ENCODE data around the gene PDE6H.

Gene PDE6H

GRCh38 chr12:14931791-14932560 is 40.9 kb upstream of the PDE6H start:
- no peak for DNase-seq (ENCODE audit: low read depth)
- TF ChIP-seq CTCF (IDR thresholded peaks at IDR 0.05; ENCODE audit: control insufficient read depth, insufficient read depth, low read depth, low read length, missing control alignments), result no peak
- no peak overlapping the region for H3K4me3 ChIP-seq (ENCODE audit: control insufficient read depth, low read depth, low read length)

GRCh38 chr12:14934511-14934910 is 38.3 kb upstream of the PDE6H start:
- TF ChIP-seq CTCF (IDR thresholded peaks at IDR 0.05; ENCODE audit: control insufficient read depth, insufficient read depth, low read depth, low read length, missing control alignments), result no peak
- DNase-seq (ENCODE audit: low read depth), result no peak

GRCh38 chr12:14935031-14935430 is 37.8 kb upstream of the PDE6H start:
- no peak for DNase-seq (ENCODE audit: low read depth)
- H3K4me3 ChIP-seq (ENCODE audit: control insufficient read depth, low read depth, low read length), result no peak overlapping the region
- no peak for TF ChIP-seq CTCF (IDR thresholded peaks at IDR 0.05; ENCODE audit: control insufficient read depth, insufficient read depth, low read depth, low read length, missing control alignments)

More at GRCh38 chr12:14934511-14934910, 38.3 kb upstream of the PDE6H start:
- H3K4me3 ChIP-seq (ENCODE audit: control insufficient read depth, low read depth, low read length), result no peak overlapping the region

GRCh38 chr12:14936224-14936861 is 36.5 kb upstream of the PDE6H start:
- TF ChIP-seq CTCF (IDR thresholded peaks at IDR 0.05; ENCODE audit: control insufficient read depth, insufficient read depth, low read depth, low read length, missing control alignments), result peak; percentile 22
- no peak overlapping the region for H3K4me3 ChIP-seq (ENCODE audit: control insufficient read depth, low read depth, low read length)
- DNase-seq (ENCODE audit: low read depth), result no peak

GRCh38 chr12:14937014-14937413 is 35.8 kb upstream of the PDE6H start:
- TF ChIP-seq CTCF (IDR thresholded peaks at IDR 0.05; ENCODE audit: control insufficient read depth, insufficient read depth, low read depth, low read length, missing control alignments), result peak; percentile 10
- DNase-seq (ENCODE audit: low read depth), result no peak

GRCh38 chr12:14937689-14938088 is 35.2 kb upstream of the PDE6H start:
- TF ChIP-seq CTCF (IDR thresholded peaks at IDR 0.05; ENCODE audit: control insufficient read depth, insufficient read depth, low read depth, low read length, missing control alignments), result no peak
- no peak overlapping the region for H3K4me3 ChIP-seq (ENCODE audit: control insufficient read depth, low read depth, low read length)
- no peak for DNase-seq (ENCODE audit: low read depth)

More at GRCh38 chr12:14937014-14937413, 35.8 kb upstream of the PDE6H start:
- no peak overlapping the region for H3K4me3 ChIP-seq (ENCODE audit: control insufficient read depth, low read depth, low read length)

Measured in AG09309 (cell line).